GM12873 (cell line): Measurements from ENCODE around the gene GINS1.

Experiments used
- TF ChIP-seq, protein P1 (sequence below): IDR thresholded peaks from 2 replicates; pipeline ENCODE4 v1.5.1; 2012; ENCODE audit warnings: low read depth, mild to moderate bottlenecking, moderate library complexity, low read length, control low read depth; ENCODE audit not compliant: insufficient read depth; ENCODE audit errors: missing control alignments

GINS1 gene

GRCh38 chr20:25471020-25471419 is 63.5 kb downstream of the GINS1 start:
- TF ChIP-seq, protein P1, sequence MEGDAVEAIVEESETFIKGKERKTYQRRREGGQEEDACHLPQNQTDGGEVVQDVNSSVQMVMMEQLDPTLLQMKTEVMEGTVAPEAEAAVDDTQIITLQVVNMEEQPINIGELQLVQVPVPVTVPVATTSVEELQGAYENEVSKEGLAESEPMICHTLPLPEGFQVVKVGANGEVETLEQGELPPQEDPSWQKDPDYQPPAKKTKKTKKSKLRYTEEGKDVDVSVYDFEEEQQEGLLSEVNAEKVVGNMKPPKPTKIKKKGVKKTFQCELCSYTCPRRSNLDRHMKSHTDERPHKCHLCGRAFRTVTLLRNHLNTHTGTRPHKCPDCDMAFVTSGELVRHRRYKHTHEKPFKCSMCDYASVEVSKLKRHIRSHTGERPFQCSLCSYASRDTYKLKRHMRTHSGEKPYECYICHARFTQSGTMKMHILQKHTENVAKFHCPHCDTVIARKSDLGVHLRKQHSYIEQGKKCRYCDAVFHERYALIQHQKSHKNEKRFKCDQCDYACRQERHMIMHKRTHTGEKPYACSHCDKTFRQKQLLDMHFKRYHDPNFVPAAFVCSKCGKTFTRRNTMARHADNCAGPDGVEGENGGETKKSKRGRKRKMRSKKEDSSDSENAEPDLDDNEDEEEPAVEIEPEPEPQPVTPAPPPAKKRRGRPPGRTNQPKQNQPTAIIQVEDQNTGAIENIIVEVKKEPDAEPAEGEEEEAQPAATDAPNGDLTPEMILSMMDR = no peak

GRCh38 chr20:25476106-25477013 is 68.9 kb downstream of the GINS1 start:
- TF ChIP-seq, protein P1 = no peak

DNA sequence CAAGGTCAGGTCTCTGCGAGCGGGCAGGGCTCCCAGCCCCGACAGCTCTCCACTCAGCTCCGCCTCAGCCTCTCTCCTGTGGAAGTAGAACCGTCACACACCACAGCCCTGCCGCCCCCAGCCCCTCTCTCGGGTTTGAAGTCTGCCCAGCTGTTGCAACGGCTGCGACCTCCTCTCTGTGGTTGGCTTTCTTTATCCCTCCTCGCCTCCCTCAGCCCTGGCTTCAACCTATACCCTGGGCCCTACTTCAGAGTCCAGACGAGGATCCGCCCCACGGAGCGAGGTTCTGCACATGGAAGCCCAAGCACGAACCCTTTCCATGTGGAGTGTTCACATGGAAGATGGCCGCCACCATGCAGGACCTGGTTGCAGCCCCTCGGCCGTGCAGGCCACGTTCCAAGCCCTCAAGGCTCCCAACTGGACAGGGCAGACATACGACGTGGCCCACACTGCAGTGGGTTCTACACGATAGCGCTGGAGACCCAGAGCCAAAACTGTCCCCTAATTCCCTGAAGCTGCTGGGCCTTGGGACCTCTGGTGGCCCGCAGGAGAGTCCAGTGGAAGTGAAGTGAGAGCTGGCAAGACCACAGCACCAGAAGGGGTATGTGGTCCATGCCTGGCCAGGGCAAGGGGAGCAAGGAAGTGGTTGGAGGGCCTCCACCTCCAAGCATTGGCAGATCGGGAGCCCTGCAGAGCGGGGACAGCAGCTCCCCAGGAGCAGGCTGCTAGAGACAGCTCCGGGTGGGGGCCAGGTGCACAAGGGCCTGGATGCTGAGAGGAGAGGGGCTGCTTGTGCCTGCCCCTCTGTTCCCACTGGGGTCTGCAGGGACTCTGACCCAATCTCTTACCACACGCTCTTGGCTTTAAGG is 69.8 kb downstream of the GINS1 start:
- TF ChIP-seq, protein P1 = no peak

- TF ChIP-seq, protein P1 = no peak
Measured at GRCh38 chr20:25478889-25479568, 71.6 kb downstream of the GINS1 start.

- TF ChIP-seq, protein P1 = no peak
Measured at GRCh38 chr20:25479638-25480037, 72.2 kb downstream of the GINS1 start.

GRCh38 chr20:25480156-25480555 is 72.7 kb downstream of the GINS1 start:
- TF ChIP-seq, protein P1 = no peak
